Measurements from ENCODE around the gene CHML.

Gene CHML

DNA sequence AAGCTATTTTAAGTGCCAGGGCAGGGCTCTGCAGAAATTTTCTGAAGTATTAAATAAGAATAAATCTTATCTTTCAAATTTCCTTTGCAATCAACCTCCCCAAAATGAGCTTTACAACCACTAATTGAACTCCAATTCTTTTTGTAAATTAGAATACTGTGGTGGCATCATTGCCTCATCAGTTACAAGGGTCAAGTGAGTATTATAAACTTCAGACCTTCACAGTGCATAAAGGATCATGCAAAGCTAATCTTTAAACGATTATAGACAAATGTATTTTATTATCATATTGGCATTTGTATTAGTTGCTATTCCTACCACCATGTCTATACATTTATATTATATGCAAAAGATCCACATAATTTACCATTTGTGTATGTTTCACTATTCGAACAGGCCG, 7.2 kb downstream of the CHML start:
- Histone ChIP-seq H3K9ac (no peak overlapping the region), H3K27ac (no peak overlapping the region), H3K36me3 (peaks cover 0 to 60% (median 45%) of the 10 kb centered on the region in 11 experiments; a peak in 19 of 22 replicates), H3K27me3 (no peaks in the 10 kb centered on the region), H3K4me2 (peak overlapping the region in 2 of 11 experiments; percentile 49 to 55; a peak in 4 of 22 replicates), H4K20me1 (peaks cover 0 to 17% (median 6%) of the 10 kb centered on the region in 11 experiments; a peak in 11 of 22 replicates), H3K4me3 (no peak overlapping the region), H3K9me3 (replicated peaks in 1 of 11) (peaks cover 0 to 11% (median 4%) of the 10 kb centered on the region in 11 experiments; a peak in 9 of 22 replicates), H3K4me1 (peaks cover 52 to 98% (median 82%) of the 10 kb centered on the region in 10 experiments)
- TF ChIP-seq Cebpa-rat (IDR thresholded peaks at IDR 0.05): no peak

DNA sequence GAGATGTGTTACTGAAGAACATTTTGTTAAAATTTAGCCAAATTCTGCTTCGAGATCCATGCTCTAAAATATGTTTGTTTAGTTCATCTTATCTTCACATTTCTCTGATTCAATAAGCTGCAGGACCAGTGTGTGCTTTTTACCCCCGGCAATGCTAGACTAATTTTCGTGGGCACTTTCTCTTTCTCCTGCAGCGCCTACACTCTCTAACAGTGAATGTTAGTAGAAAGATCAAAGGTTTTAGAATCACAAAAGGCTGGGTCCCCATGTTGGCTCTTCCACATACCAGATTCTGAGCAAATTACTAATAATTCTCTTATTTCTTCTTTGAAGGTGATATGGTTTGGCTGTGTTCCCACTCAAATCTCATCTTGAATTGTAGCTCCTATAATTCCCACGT, 8.5 kb downstream of the CHML start:
- Histone ChIP-seq H3K4me1 (peaks cover 42 to 93% (median 77%) of the 10 kb centered on the region in 10 experiments), H3K27ac (peak overlapping the region in 2 of 11 experiments; percentile 5 to 12; a peak in 1 of 22 replicates), H3K36me3 (peaks cover 0 to 59% (median 38%) of the 10 kb centered on the region in 11 experiments; a peak in 19 of 22 replicates), H3K4me2 (peak overlapping the region; percentile 3 to 60 (median 45); a peak in 21 of 22 replicates), H3K27me3 (no peaks in the 10 kb centered on the region), H3K9ac (peak overlapping the region in 1 of 11 experiments; percentile 21; a peak in 1 of 22 replicates), H3K9me3 (replicated peaks in 1 of 11) (peaks cover 0 to 11% (median 4%) of the 10 kb centered on the region in 11 experiments; a peak in 9 of 22 replicates), H3K4me3 (no peak overlapping the region), H4K20me1 (peaks cover 0 to 4% (median 0%) of the 10 kb centered on the region in 11 experiments; a peak in 3 of 22 replicates)
- TF ChIP-seq Cebpa-rat (IDR thresholded peaks at IDR 0.05): no peak

GRCh38 chr1:241630899-241631298, 9.3 kb downstream of the CHML start:
- Histone ChIP-seq H3K9ac (no peak overlapping the region), H3K4me2 (peak overlapping the region in 6 of 11 experiments; percentile 3 to 72 (median 52); a peak in 10 of 22 replicates), H3K27me3 (no peaks in the 10 kb centered on the region), H3K27ac (no peak overlapping the region), H3K4me1 (peaks cover 36 to 85% (median 70%) of the 10 kb centered on the region in 10 experiments), H3K36me3 (peaks cover 0 to 60% (median 41%) of the 10 kb centered on the region in 11 experiments; a peak in 21 of 22 replicates), H4K20me1 (peaks cover 0 to 4% (median 0%) of the 10 kb centered on the region in 11 experiments; a peak in 2 of 22 replicates), H3K4me3 (no peak overlapping the region), H3K9me3 (replicated peaks in 1 of 11) (peaks cover 0 to 11% (median 4%) of the 10 kb centered on the region in 11 experiments; a peak in 9 of 22 replicates)
- no peak for TF ChIP-seq Cebpa-rat (IDR thresholded peaks at IDR 0.05)

- Histone ChIP-seq H4K20me1 (peaks cover 0 to 4% (median 0%) of the 10 kb centered on the region in 11 experiments; a peak in 2 of 22 replicates), H3K9ac (no peak overlapping the region), H3K9me3 (replicated peaks in 1 of 11) (peaks cover 0 to 11% (median 4%) of the 10 kb centered on the region in 11 experiments; a peak in 9 of 22 replicates), H3K4me2 (peak overlapping the region in 7 of 11 experiments; percentile 3 to 72 (median 52); a peak in 10 of 22 replicates), H3K4me3 (no peak overlapping the region), H3K27ac (no peak overlapping the region), H3K36me3 (peaks cover 0 to 60% (median 42%) of the 10 kb centered on the region in 11 experiments; a peak in 21 of 22 replicates), H3K27me3 (no peaks in the 10 kb centered on the region), H3K4me1 (peaks cover 32 to 81% (median 66%) of the 10 kb centered on the region in 10 experiments)
- no peak for TF ChIP-seq Cebpa-rat (IDR thresholded peaks at IDR 0.05)
Measured at GRCh38 chr1:241630476-241630875, 9.7 kb downstream of the CHML start.

GRCh38 chr1:241630005-241630404, 10.2 kb downstream of the CHML start:
- H3K4me3 ChIP-seq: no peak overlapping the region
- peaks cover 28 to 76% (median 61%) of the 10 kb centered on the region in 10 experiments for H3K4me1 ChIP-seq
- H3K4me2 ChIP-seq: peak overlapping the region in 7 of 11 experiments; percentile 23 to 72 (median 52); a peak in 13 of 22 replicates
- H3K9me3 ChIP-seq (replicated peaks in 1 of 11): peaks cover 0 to 6% (median under 1%) of the 10 kb centered on the region in 11 experiments; a peak in 8 of 22 replicates
- H3K27me3 ChIP-seq: no peaks in the 10 kb centered on the region
- H3K27ac ChIP-seq: no peak overlapping the region
- TF ChIP-seq Cebpa-rat (IDR thresholded peaks at IDR 0.05): no peak
- H3K9ac ChIP-seq: no peak overlapping the region
- H4K20me1 ChIP-seq: peaks cover 0 to 4% (median 0%) of the 10 kb centered on the region in 11 experiments; a peak in 2 of 22 replicates
- H3K36me3 ChIP-seq: peaks cover 1 to 60% (median 42%) of the 10 kb centered on the region in 11 experiments

DNA sequence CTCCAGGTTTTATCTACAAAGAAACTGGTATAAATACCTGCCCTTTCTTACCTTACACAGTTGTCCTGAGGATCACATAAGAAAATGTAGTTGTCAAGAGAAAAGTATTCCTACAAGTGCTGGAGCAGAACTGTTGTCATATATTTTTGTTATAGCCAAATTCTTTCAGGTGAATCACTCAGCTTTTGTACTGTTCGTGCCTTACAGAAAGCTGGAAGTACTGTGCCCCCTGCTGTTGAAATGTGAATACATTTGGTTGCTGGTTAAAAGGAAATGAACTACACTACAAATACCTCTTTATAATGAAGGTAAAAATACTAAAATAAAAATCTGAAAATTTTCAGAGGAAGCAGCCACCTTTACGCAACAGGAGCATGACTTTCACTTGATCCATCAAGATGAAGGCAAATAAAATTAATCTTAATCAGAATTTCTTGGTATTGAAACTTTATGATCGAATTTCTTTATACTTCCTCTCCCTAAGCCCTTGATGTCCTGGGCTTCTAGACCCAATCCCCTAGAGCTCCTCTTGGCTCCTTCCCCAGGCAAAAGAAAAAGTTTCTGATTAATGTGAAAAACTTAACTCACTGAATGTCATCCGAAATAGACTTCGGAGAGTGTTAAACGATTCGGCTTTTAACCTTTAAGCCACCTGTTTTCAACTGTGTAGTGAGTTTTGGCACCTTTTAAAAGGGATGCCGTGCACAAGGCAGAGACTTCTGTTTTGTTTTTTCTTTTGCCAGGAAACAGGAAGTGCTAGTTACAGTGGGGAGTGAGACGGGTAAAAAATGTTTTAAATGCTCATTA, 12.5 kb downstream of the CHML start:
- Histone ChIP-seq H3K4me3 (peak overlapping the region in 8 of 10 experiments; percentile 5 to 49 (median 31); a peak in 11 of 20 replicates), H3K4me1 (peaks cover 19 to 55% (median 47%) of the 10 kb centered on the region in 10 experiments), H3K9ac (peak overlapping the region; percentile 13 to 63 (median 50); a peak in 15 of 22 replicates), H3K4me2 (peak overlapping the region; percentile 50 to 84 (median 66)), H3K9me3 (replicated peaks in 1 of 11) (no peaks in the 10 kb centered on the region; a peak in 2 of 22 replicates), H3K36me3 (peaks cover 11 to 53% (median 37%) of the 10 kb centered on the region in 11 experiments; a peak in 20 of 22 replicates), H4K20me1 (peaks cover 0 to 7% (median 0%) of the 10 kb centered on the region in 11 experiments; a peak in 2 of 22 replicates), H3K27ac (peak overlapping the region; percentile 21 to 69 (median 55); a peak in 19 of 22 replicates), H3K27me3 (no peaks in the 10 kb centered on the region)
- no peak for TF ChIP-seq Cebpa-rat (IDR thresholded peaks at IDR 0.05)

GRCh38 chr1:241624935-241625334, 15.2 kb downstream of the CHML start:
- Histone ChIP-seq H3K9ac (no peak overlapping the region), H3K4me1 (peaks cover 9 to 28% (median 25%) of the 10 kb centered on the region in 10 experiments), H3K36me3 (peaks cover 15 to 54% (median 28%) of the 10 kb centered on the region in 11 experiments; a peak in 18 of 22 replicates), H3K27me3 (no peaks in the 10 kb centered on the region), H3K4me3 (no peak overlapping the region), H3K27ac (no peak overlapping the region), H4K20me1 (peaks cover 0 to 7% (median 0%) of the 10 kb centered on the region in 11 experiments; a peak in 1 of 22 replicates), H3K4me2 (no peak overlapping the region), H3K9me3 (replicated peaks in 1 of 11) (no peaks in the 10 kb centered on the region)
- TF ChIP-seq Cebpa-rat (IDR thresholded peaks at IDR 0.05): no peak

DNA sequence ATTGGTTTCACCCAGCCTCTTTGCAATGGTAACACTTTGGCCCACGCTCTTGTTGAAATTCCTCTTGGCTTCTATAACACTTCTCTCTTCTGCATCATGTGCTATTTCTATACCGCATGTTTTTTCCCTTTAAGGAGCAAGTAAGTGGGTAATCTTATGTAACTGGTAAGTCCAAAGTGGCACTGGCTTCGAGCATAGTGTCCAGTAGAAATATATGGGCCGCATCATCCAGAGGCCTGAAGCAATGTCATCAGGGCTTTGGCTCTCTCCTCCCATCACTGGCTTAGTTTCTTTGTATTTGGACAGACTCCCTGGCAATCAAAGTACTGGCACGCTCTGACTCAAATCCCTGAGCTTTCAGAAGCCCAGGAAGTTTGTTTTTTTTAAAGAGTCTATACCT, 17.5 kb downstream of the CHML start:
- Histone ChIP-seq H3K36me3 (peaks cover 15 to 63% (median 35%) of the 10 kb centered on the region in 11 experiments; a peak in 18 of 22 replicates), H3K9ac (no peak overlapping the region), H3K4me2 (no peak overlapping the region), H3K4me3 (no peak overlapping the region), H3K27ac (no peak overlapping the region), H4K20me1 (peaks cover 0 to 7% (median 0%) of the 10 kb centered on the region in 11 experiments; a peak in 1 of 22 replicates), H3K9me3 (replicated peaks in 1 of 11) (no peaks in the 10 kb centered on the region), H3K4me1 (peaks cover under 1 to 5% (median 4%) of the 10 kb centered on the region in 10 experiments; a peak in 18 of 20 replicates), H3K27me3 (no peaks in the 10 kb centered on the region)
- TF ChIP-seq Cebpa-rat (IDR thresholded peaks at IDR 0.05): no peak

Measured in BLaER1 treated with 17β-estradiol and CSF1 and Interleukin-3, amounts not matched to agents 10 nM and 100 nM (cell line).